GM23248 (cell line): ENCODE measurements around the gene TCEAL4. TPM values are rescaled to one million over a fixed set of nuclear protein-coding genes. Genes with fewer than 3 reads are reported as not detected.
A peak's percentile ranks its signal among the peaks of the same experiment; 100 is the strongest.

Experiments used
- DNase-seq: peaks from one replicate; pipeline ENCODE4 v3.0.0-alpha.2; 2015
- H2AFZ ChIP-seq: fragments of 200-600 bp; sonication (generic); 2 replicates; pipeline ENCODE4 v1.6.1; 2016; ENCODE audit warnings: antibody characterized with exemption
- H3F3A ChIP-seq: fragments of 200-600 bp; sonication (generic); 2 replicates; pipeline ENCODE4 v1.6.1; 2016; ENCODE audit warnings: mild to moderate bottlenecking, antibody characterized with exemption, mixed run types; ENCODE audit not compliant: insufficient read depth
- H3K27ac ChIP-seq: fragments of 200-600 bp; sonication (generic); 2 replicates; pipeline ENCODE4 v1.5.1; 2016; ENCODE audit warnings: mild to moderate bottlenecking
- H3K27me3 ChIP-seq: fragments of 200-600 bp; sonication (generic); replicated peaks from 2 replicates; pipeline ENCODE4 v1.6.1; 2016; ENCODE audit warnings: mild to moderate bottlenecking; ENCODE audit not compliant: insufficient read depth
- H3K36me3 ChIP-seq: fragments of 200-600 bp; sonication (generic); 2 replicates; pipeline ENCODE4 v1.6.1; 2016; ENCODE audit warnings: low read depth, mild to moderate bottlenecking
- H3K4me1 ChIP-seq: fragments of 200-600 bp; sonication (generic); 2 replicates; pipeline ENCODE4 v1.6.1; 2016; ENCODE audit warnings: mild to moderate bottlenecking; ENCODE audit not compliant: insufficient read depth
- H3K4me2 ChIP-seq: fragments of 200-600 bp; sonication (generic); one replicate; pipeline ENCODE4 v1.6.1; 2016; ENCODE audit warnings: mild to moderate bottlenecking; ENCODE audit not compliant: unreplicated experiment
- H3K4me3 ChIP-seq: fragments of 200-600 bp; sonication (generic); 2 replicates; pipeline ENCODE4 v1.5.1; 2016; ENCODE audit warnings: mild to moderate bottlenecking
- H3K79me2 ChIP-seq: fragments of 200-600 bp; sonication (generic); 2 replicates; pipeline ENCODE4 v1.6.1; 2016; ENCODE audit warnings: mild to moderate bottlenecking; ENCODE audit not compliant: insufficient read depth
- H3K9ac ChIP-seq: fragments of 200-600 bp; sonication (generic); 2 replicates; pipeline ENCODE4 v1.6.1; 2016; ENCODE audit warnings: mild to moderate bottlenecking
- H3K9me2 ChIP-seq: fragments of 200-600 bp; sonication (generic); 2 replicates; pipeline ENCODE4 v1.6.1; 2016; ENCODE audit warnings: mixed run types, mild to moderate bottlenecking, moderate library complexity; ENCODE audit not compliant: insufficient read depth
- H3K9me3 ChIP-seq: fragments of 200-600 bp; sonication (generic); one replicate; pipeline ENCODE4 v1.6.1; 2017; ENCODE audit warnings: low read depth
- H4K20me1 ChIP-seq: fragments of 200-600 bp; sonication (generic); 2 replicates; pipeline ENCODE4 v1.6.0; 2016; ENCODE audit not compliant: insufficient read depth
- EZH2 ChIP-seq: fragments of 200-600 bp; sonication (generic); IDR thresholded peaks from 2 replicates; pipeline ENCODE4 v1.6.1; 2018; ENCODE audit warnings: antibody characterized with exemption, mild to moderate bottlenecking; ENCODE audit not compliant: insufficient read depth, poor library complexity, severe bottlenecking
- EZH2phosphoT487 ChIP-seq: fragments of 200-600 bp; sonication (generic); IDR thresholded peaks from 2 replicates; pipeline ENCODE4 v1.6.1; 2018; ENCODE audit warnings: antibody characterized with exemption, moderate library complexity, mild to moderate bottlenecking, low read depth; ENCODE audit not compliant: insufficient read depth
- WGBS, 2 experiments: methylation state at CpG; one replicate each; pipeline ENCODE4 v1.1.6; 2015 to 2017; ENCODE audit warnings: low lambda C conversion rate in 2 of 2, low coverage in 1 of 2; ENCODE audit errors: missing lambda C conversion rate in 2 of 2; 5-methylcytosine and 5-hydroxymethylcytosine counted together
- in situ Hi-C: fragments of 300-500 bp; cut with MboI; formaldehyde crosslinking; loops from 2 replicates; pipeline ENCODE4 v1.15.0; 2020
- polyA plus RNA-seq: library from polyadenylated mRNA; unstranded; fragments of >200 nt; fragmentation: Nextera tagmentation; extraction: Ambion mirVana; gene quantifications from 2 replicates; pipeline ENCODE4 v1.2.1, GENCODE V29; 2016
- total RNA-seq: library from RNA; depleted of rRNA; stranded (reverse); fragments of >200 nt; shearing (Covaris generic); gene quantifications from 2 replicates; pipeline ENCODE4 v1.2.3, GENCODE V29; 2014

Gene TCEAL4
- total and polyA plus RNA-seq, 2 experiments from 2014 or later = 41.1 to 112 TPM

DNA sequence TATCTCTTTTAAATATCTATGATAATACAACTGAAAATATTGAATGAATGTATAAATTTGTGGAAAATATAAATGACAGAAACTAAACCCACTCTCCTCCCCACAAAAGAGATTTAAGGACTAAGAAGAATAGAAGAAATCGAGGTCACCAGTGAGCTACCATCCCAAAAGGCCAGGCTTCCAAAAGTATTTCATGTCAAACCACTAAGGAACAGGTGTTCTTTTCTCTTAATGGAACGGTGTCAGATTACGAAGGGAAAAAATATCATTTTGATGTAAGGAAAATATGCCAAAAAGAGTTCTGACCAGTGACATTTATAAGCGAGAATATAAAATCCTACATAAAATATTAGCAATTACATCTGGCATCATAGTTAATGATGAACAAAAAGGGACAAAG, 13.6 kb upstream of the TCEAL4 start:
- Histone ChIP-seq H3K4me2 (no peak overlapping the region), H3K9me3 (no peaks in the 10 kb centered on the region), H4K20me1 (no peaks in the 10 kb centered on the region), H3K27me3 (no peaks in the 10 kb centered on the region), H2AFZ (no peak overlapping the region), H3K9me2 (no peaks in the 10 kb centered on the region), H3K4me3 (no peak overlapping the region), H3F3A (peaks cover 1% of the 10 kb centered on the region; the same call in 1 of the 2 replicates), H3K79me2 (no peaks in the 10 kb centered on the region), H3K9ac (no peak overlapping the region), H3K4me1 (no peaks in the 10 kb centered on the region), H3K36me3 (no peaks in the 10 kb centered on the region), H3K27ac (no peak overlapping the region)
- TF ChIP-seq EZH2 = no peak
- TF ChIP-seq EZH2phosphoT487 = no peak
- no peak for DNase-seq
- in situ Hi-C loops = loop anchor here (25.0 kb wide), 1 partner anchor 241 kb away; no protein-coding TSS in a partner anchor
- whole genome bisulfite sequencing, 2 experiments = 74 to 82% methylated on average over 4 of the region's 4 CpGs

DNA sequence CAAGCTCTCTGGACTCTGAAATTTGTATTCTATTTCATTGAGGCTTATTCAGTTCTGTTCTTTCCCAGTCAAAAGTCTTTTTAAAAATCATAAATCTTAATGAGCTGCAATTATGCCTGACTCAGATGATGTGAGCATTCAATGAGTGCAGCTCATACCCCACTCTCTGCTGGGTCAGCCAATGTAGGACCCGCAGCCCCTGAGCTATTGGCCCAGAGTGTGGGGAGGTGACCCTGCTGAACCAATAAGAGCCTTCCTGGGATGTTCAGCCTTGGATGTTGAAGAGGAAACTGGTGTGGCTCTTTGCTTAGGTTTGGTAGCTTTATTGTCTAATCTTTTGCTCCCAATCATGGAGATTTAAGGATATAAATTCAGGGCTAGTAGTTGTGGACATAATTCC, 12.1 kb upstream of the TCEAL4 start:
- Histone ChIP-seq H3K4me3 (no peak overlapping the region), H4K20me1 (no peaks in the 10 kb centered on the region), H3F3A (no peaks in the 10 kb centered on the region), H3K9me2 (no peaks in the 10 kb centered on the region), H3K4me2 (no peak overlapping the region), H3K27me3 (no peaks in the 10 kb centered on the region), H2AFZ (no peak overlapping the region), H3K79me2 (no peaks in the 10 kb centered on the region), H3K4me1 (no peaks in the 10 kb centered on the region), H3K9me3 (no peaks in the 10 kb centered on the region), H3K9ac (no peak overlapping the region), H3K27ac (no peak overlapping the region), H3K36me3 (no peaks in the 10 kb centered on the region)
- in situ Hi-C loops = loop anchor here (25.0 kb wide), 1 partner anchor 239 kb away; no protein-coding TSS in a partner anchor
- 89 to 100% methylated on average over 1 of the region's 1 CpG for WGBS, 2 experiments
- no peak for TF ChIP-seq EZH2phosphoT487
- TF ChIP-seq EZH2 = no peak
- DNase-seq = no peak

DNA sequence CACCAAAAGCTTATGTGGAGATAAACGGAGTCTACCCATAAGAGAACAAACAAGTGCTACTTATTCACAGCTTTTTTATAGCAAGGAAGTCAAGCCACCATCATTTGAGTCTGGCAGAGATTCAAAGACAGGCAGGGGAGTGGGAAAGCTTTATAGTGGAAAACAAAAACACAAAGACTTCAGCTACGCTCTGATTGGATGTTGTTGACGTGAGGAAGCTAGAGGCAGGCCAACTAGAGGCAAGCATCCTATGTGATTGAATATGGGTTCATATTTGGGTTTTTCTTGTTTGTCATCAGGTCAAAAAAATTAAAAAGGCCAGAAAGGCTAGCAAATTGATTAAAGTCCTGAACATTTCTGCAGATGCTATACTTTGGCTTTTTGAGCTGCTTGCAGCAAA, 719 bp upstream of the TCEAL4 start:
- H3K9ac ChIP-seq = peak overlapping the region; percentile 88; the same call in 1 of the 2 replicates
- 65 to 74% methylated on average over 3 of the region's 3 CpGs for WGBS, 2 experiments
- H3K4me3 ChIP-seq = peak overlapping the region; percentile 80; the same call in 1 of the 2 replicates
- peaks cover 19% of the 10 kb centered on the region for H3K79me2 ChIP-seq
- peak overlapping the region; percentile 86 for H2AFZ ChIP-seq
- in situ Hi-C loops = no loop called here
- TF ChIP-seq EZH2 (no peak), EZH2phosphoT487 (no peak)
- no peak overlapping the region for H3K27ac ChIP-seq
- H3F3A ChIP-seq = no peaks in the 10 kb centered on the region
- H3K36me3 ChIP-seq = no peaks in the 10 kb centered on the region
- no peak for DNase-seq
- no peaks in the 10 kb centered on the region for H3K9me3 ChIP-seq
- no peaks in the 10 kb centered on the region for H3K9me2 ChIP-seq
- H3K4me1 ChIP-seq = 0 out of 2 replicates have a peak, but pooled peaks cover 2% of the 10 kb centered on the region
- no peaks in the 10 kb centered on the region for H4K20me1 ChIP-seq
- H3K27me3 ChIP-seq = no peaks in the 10 kb centered on the region
- H3K4me2 ChIP-seq = peak overlapping the region; percentile 83

DNA sequence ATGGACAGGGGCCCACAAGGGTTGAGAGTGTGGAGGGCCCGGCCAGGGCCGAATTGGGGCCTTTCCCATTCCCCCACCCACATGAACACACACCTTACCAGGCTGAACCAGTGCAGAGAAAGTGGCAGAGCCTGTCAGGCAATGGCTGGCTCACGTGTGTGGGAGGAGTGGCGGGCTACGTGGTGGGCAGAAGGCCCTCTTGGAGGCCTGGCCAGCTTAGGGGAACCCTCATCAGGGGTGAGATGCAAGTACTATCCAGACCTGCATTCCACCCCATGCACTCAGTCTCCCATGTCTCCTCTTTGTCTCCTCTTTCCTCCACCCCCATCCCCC, 965 bp downstream of the TCEAL4 start:
- peak overlapping the region; percentile 86 for H2AFZ ChIP-seq
- H4K20me1 ChIP-seq = no peaks in the 10 kb centered on the region
- peak; percentile 37 for DNase-seq
- WGBS, 2 experiments = 0% methylated on average over 2 to 5 of the region's 5 CpGs
- H3K9ac ChIP-seq = peak overlapping the region; percentile 88
- TF ChIP-seq EZH2 (no peak), EZH2phosphoT487 (no peak)
- H3F3A ChIP-seq = no peaks in the 10 kb centered on the region
- in situ Hi-C loops = no loop called here
- peak overlapping the region; percentile 80 for H3K4me3 ChIP-seq
- no peaks in the 10 kb centered on the region for H3K9me3 ChIP-seq
- no peaks in the 10 kb centered on the region for H3K9me2 ChIP-seq
- H3K4me1 ChIP-seq = 0 out of 2 replicates have a peak, but pooled peaks cover 2% of the 10 kb centered on the region
- H3K27me3 ChIP-seq = no peaks in the 10 kb centered on the region
- H3K79me2 ChIP-seq = peaks cover 19% of the 10 kb centered on the region
- H3K4me2 ChIP-seq = peak overlapping the region; percentile 80
- H3K36me3 ChIP-seq = no peaks in the 10 kb centered on the region
- H3K27ac ChIP-seq = peak overlapping the region; percentile 54
